GM21825 (cell line): Measurements from ENCODE around the gene ROCK1.
"Not testable (repeated sequence)": the region's sequence is repeated elsewhere in the genome, so short reads cannot be mapped to it uniquely, and the experiment has no call there.

Experiments used
- ATAC-seq: cut with Tn5 transposase; IDR thresholded peaks from one replicate; pipeline ENCODE4 v1.9.1; 2021; ENCODE audit warnings: mild to moderate bottlenecking, moderate library complexity; ENCODE audit not compliant: unreplicated experiment

Gene ROCK1

GRCh38 chr18:21111346-21112139, at the start of gene ROCK1:
TSS of gene ROCK1 (minus strand) at chr18:21111813. CDS start at chr18:21110910, 903 bp downstream.
- peak; percentile 90 for ATAC-seq

- no peak for ATAC-seq
These were observed 43.8 kb upstream of the ROCK1 start for GRCh38 chr18:21155443-21155842.

- ATAC-seq = no peak
These were observed 34.4 kb upstream of the ROCK1 start for GRCh38 chr18:21146016-21146415.

GRCh38 chr18:21145371-21145770, 33.8 kb upstream of the ROCK1 start:
- no peak for ATAC-seq

GRCh38 chr18:21141668-21142422, 30.2 kb upstream of the ROCK1 start:
- no peak for ATAC-seq

- ATAC-seq = not testable (repeated sequence)
These were observed 26.3 kb upstream of the ROCK1 start for GRCh38 chr18:21137719-21138488.

- no peak for ATAC-seq
These were observed 23.3 kb upstream of the ROCK1 start for GRCh38 chr18:21134895-21135294.

GRCh38 chr18:21132398-21132918, 20.8 kb upstream of the ROCK1 start:
- no peak for ATAC-seq

- no peak for ATAC-seq
These were observed 20.1 kb upstream of the ROCK1 start for GRCh38 chr18:21131698-21132227.

- no peak for ATAC-seq
These were observed 18.1 kb upstream of the ROCK1 start for GRCh38 chr18:21129566-21130216.

GRCh38 chr18:21123290-21123926, 11.8 kb upstream of the ROCK1 start:
- no peak for ATAC-seq

- ATAC-seq = no peak
These were observed 7.2 kb upstream of the ROCK1 start for GRCh38 chr18:21118806-21119205.

GRCh38 chr18:21117409-21118131, 6.0 kb upstream of the ROCK1 start:
- ATAC-seq = no peak

GRCh38 chr18:21115519-21116411, 4.2 kb upstream of the ROCK1 start:
- ATAC-seq = no peak

- ATAC-seq = no peak
These were observed 1.0 kb upstream of the ROCK1 start for GRCh38 chr18:21112543-21113105.

- ATAC-seq = no peak
These were observed 494 bp upstream of the ROCK1 start for GRCh38 chr18:21112140-21112473.

- peak; percentile 32 for ATAC-seq
These were observed 784 bp downstream of the ROCK1 start for GRCh38 chr18:21110713-21111345.
